K562 (cell line): ENCODE results near the gene TIAL1. TPM values are rescaled to one million over a fixed set of nuclear protein-coding genes. Genes with fewer than 3 reads are reported as not detected.

Experiments used
- DMBX1 ChIP-seq: fragments of 250-450 bp; sonication (Bioruptor Pico); IDR thresholded peaks from 2 replicates; pipeline ENCODE4 v1.8.0; 2022; ENCODE audit warnings: inconsistent platforms, mild to moderate bottlenecking, moderate library complexity, borderline replicate concordance
- EGR1 ChIP-seq: fragments of 450-650 bp; conservative IDR thresholded peaks from 2 replicates; pipeline ENCODE4 v1.6.1; 2017; ENCODE audit warnings: mild to moderate bottlenecking
- HDAC6 ChIP-seq: IDR thresholded peaks from 2 replicates; pipeline ENCODE4 v1.6.1; 2012; ENCODE audit warnings: low read depth, mild to moderate bottlenecking, control low read depth, inconsistent platforms, low read length, moderate library complexity
- NFE2L1 ChIP-seq: fragments of 450-650 bp; IDR thresholded peaks from 2 replicates; pipeline ENCODE4 v1.6.1; 2016; ENCODE audit warnings: missing genetic modification characterization, low read depth, mild to moderate bottlenecking, missing compliant biosample characterization, moderate library complexity, borderline replicate concordance
- NFIC ChIP-seq: fragments of 450-650 bp; IDR thresholded peaks from 2 replicates; pipeline ENCODE4 v1.6.1; 2017; ENCODE audit warnings: mild to moderate bottlenecking, inconsistent platforms
- NFIX ChIP-seq: fragments of 250-450 bp; sonication (Bioruptor Pico); IDR thresholded peaks from 2 replicates; pipeline ENCODE4 v1.4.0; 2020; ENCODE audit warnings: low read depth, mild to moderate bottlenecking, moderate library complexity
- SNIP1 ChIP-seq: fragments of 450-650 bp; IDR thresholded peaks from 2 replicates; pipeline ENCODE4 v1.7.1; 2017; ENCODE audit warnings: low read depth, mild to moderate bottlenecking
- SPI1 ChIP-seq: IDR thresholded peaks from 2 replicates; pipeline ENCODE4 v1.6.1; 2011; ENCODE audit warnings: low read depth, low read length, control low read depth, borderline replicate concordance
- TAF7 ChIP-seq: fragments of 450-650 bp; IDR thresholded peaks from 2 replicates; pipeline ENCODE4 v1.6.1; 2016; ENCODE audit warnings: missing genetic modification characterization, missing compliant biosample characterization
- polyA plus RNA-seq, 8 experiments: library from polyadenylated mRNA; depleted of rRNA in 4 of 8; stranded (reverse) in 5 of 8; unstranded in 3 of 8; fragments of >200 nt; fragmentation: Nextera tagmentation in 2 of 8; fragmentation: Illumina TruSeq in 1 of 8; extraction: Ambion mirVana in 2 of 8; extraction: Trizol in 1 of 8; gene quantifications; 2 replicates each; pipeline versions ENCODE4 v1.2.1 to v1.2.3, GENCODE V29; 2011 to 2014; ENCODE audit warnings: inconsistent platforms in 1 of 8, missing spikeins in 1 of 8
- total RNA-seq, 7 experiments: library from RNA; depleted of rRNA in 6 of 7; stranded (reverse); fragments of >200 nt in 6 of 7; fragmentation: Illumina TruSeq in 2 of 7; extraction: Trizol in 2 of 7; gene quantifications; 2 replicates each; pipeline versions ENCODE4 v1.2.1 to v1.2.3, GENCODE V29; 2011 to 2021; ENCODE audit warnings: low replicate concordance in 1 of 7
- TF ChIP-seq, protein P1 (sequence below): fragments of 450-650 bp; IDR thresholded peaks from 2 replicates; pipeline ENCODE4 v1.6.1; 2016
- TF ChIP-seq, protein P2 (sequence below): fragments of 250-450 bp; sonication (Bioruptor Pico); IDR thresholded peaks from 2 replicates; pipeline ENCODE4 v1.4.0; 2020; ENCODE audit warnings: mild to moderate bottlenecking
- TF ChIP-seq, protein P3 (sequence below): conservative IDR thresholded peaks from 2 replicates; pipeline ENCODE4 v1.6.1; 2011; ENCODE audit warnings: low read depth, mild to moderate bottlenecking, low read length; ENCODE audit not compliant: control insufficient read depth
- TF ChIP-seq, protein P4 (sequence below): fragments of 450-650 bp; IDR thresholded peaks from 2 replicates; pipeline ENCODE4 v1.6.1; 2016; ENCODE audit warnings: low read depth

TIAL1 gene
- total and polyA plus RNA-seq, 9 of the 15 experiments (the other 6 are each of a cell fraction or from before 2014, with no cell fraction given) = 22.5 to 126 (median 58.2) TPM

DNA sequence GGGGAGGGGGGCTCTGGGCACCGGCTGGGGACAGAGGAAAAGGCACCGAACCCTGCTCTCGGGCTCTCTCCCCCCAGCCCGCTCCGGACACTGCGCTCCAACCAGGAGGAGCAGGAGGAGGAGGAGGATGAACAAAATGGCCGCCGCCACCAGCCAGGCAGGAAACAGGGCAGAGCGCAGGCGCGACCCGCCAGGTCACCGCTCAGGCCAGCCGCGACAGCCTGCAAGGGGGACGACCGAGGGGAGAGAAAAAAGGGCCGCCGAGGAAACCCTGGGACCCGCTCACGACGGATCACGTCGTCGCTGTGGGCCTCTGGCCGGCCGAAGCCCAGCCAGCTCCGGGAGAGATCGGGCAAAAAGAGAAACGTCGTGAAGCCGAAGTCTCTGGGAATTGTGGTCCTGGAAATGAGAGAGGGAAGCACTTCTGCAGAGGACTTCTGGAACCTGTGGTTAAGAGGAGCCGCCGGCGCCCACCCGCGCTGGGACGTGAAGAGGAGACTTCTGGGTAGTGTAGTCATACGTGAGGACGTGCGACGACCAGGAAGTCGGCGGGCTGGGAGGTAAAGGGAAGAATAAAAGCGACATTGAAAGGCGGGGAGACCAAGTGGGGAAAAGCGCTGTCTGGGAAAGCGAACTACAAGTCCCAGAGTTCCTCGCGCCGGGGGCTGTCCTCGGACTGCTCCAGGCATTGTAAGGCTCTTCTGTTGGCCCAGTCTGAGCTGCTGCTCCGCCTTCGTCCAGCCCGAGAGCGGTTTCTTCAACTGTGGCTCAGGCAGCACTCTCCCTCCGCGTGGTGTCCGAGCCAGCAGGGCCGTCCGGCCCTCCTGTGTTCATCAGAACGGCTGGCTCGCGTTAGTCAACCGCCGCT, at the start of gene TIAL1 (continued):
- TF ChIP-seq, protein P1, sequence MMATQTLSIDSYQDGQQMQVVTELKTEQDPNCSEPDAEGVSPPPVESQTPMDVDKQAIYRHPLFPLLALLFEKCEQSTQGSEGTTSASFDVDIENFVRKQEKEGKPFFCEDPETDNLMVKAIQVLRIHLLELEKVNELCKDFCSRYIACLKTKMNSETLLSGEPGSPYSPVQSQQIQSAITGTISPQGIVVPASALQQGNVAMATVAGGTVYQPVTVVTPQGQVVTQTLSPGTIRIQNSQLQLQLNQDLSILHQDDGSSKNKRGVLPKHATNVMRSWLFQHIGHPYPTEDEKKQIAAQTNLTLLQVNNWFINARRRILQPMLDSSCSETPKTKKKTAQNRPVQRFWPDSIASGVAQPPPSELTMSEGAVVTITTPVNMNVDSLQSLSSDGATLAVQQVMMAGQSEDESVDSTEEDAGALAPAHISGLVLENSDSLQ = peak; percentile 21; the same call in 1 of the 2 replicates
- TF ChIP-seq, protein P2, sequence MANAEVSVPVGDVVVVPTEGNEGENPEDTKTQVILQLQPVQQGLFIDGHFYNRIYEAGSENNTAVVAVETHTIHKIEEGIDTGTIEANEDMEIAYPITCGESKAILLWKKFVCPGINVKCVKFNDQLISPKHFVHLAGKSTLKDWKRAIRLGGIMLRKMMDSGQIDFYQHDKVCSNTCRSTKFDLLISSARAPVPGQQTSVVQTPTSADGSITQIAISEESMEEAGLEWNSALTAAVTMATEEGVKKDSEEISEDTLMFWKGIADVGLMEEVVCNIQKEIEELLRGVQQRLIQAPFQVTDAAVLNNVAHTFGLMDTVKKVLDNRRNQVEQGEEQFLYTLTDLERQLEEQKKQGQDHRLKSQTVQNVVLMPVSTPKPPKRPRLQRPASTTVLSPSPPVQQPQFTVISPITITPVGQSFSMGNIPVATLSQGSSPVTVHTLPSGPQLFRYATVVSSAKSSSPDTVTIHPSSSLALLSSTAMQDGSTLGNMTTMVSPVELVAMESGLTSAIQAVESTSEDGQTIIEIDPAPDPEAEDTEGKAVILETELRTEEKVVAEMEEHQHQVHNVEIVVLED (CRISPR knock-in tag) = peak; percentile 82
- TF ChIP-seq NFIX (no peak), DMBX1 (peak; percentile 18; the same call in 1 of the 2 replicates), NFIC (peak; percentile 5; the same call in 1 of the 2 replicates), TAF7 (peak; percentile 64; the same call in 1 of the 2 replicates), SNIP1 (no peak), SPI1 (no peak), HDAC6 (no peak), NFE2L1 (tag) (no peak), EGR1 (peak; percentile 62)
- TF ChIP-seq, protein P3, sequence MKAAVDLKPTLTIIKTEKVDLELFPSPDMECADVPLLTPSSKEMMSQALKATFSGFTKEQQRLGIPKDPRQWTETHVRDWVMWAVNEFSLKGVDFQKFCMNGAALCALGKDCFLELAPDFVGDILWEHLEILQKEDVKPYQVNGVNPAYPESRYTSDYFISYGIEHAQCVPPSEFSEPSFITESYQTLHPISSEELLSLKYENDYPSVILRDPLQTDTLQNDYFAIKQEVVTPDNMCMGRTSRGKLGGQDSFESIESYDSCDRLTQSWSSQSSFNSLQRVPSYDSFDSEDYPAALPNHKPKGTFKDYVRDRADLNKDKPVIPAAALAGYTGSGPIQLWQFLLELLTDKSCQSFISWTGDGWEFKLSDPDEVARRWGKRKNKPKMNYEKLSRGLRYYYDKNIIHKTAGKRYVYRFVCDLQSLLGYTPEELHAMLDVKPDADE = no peak; the same call in 1 of the 2 replicates
- TF ChIP-seq, protein P4, sequence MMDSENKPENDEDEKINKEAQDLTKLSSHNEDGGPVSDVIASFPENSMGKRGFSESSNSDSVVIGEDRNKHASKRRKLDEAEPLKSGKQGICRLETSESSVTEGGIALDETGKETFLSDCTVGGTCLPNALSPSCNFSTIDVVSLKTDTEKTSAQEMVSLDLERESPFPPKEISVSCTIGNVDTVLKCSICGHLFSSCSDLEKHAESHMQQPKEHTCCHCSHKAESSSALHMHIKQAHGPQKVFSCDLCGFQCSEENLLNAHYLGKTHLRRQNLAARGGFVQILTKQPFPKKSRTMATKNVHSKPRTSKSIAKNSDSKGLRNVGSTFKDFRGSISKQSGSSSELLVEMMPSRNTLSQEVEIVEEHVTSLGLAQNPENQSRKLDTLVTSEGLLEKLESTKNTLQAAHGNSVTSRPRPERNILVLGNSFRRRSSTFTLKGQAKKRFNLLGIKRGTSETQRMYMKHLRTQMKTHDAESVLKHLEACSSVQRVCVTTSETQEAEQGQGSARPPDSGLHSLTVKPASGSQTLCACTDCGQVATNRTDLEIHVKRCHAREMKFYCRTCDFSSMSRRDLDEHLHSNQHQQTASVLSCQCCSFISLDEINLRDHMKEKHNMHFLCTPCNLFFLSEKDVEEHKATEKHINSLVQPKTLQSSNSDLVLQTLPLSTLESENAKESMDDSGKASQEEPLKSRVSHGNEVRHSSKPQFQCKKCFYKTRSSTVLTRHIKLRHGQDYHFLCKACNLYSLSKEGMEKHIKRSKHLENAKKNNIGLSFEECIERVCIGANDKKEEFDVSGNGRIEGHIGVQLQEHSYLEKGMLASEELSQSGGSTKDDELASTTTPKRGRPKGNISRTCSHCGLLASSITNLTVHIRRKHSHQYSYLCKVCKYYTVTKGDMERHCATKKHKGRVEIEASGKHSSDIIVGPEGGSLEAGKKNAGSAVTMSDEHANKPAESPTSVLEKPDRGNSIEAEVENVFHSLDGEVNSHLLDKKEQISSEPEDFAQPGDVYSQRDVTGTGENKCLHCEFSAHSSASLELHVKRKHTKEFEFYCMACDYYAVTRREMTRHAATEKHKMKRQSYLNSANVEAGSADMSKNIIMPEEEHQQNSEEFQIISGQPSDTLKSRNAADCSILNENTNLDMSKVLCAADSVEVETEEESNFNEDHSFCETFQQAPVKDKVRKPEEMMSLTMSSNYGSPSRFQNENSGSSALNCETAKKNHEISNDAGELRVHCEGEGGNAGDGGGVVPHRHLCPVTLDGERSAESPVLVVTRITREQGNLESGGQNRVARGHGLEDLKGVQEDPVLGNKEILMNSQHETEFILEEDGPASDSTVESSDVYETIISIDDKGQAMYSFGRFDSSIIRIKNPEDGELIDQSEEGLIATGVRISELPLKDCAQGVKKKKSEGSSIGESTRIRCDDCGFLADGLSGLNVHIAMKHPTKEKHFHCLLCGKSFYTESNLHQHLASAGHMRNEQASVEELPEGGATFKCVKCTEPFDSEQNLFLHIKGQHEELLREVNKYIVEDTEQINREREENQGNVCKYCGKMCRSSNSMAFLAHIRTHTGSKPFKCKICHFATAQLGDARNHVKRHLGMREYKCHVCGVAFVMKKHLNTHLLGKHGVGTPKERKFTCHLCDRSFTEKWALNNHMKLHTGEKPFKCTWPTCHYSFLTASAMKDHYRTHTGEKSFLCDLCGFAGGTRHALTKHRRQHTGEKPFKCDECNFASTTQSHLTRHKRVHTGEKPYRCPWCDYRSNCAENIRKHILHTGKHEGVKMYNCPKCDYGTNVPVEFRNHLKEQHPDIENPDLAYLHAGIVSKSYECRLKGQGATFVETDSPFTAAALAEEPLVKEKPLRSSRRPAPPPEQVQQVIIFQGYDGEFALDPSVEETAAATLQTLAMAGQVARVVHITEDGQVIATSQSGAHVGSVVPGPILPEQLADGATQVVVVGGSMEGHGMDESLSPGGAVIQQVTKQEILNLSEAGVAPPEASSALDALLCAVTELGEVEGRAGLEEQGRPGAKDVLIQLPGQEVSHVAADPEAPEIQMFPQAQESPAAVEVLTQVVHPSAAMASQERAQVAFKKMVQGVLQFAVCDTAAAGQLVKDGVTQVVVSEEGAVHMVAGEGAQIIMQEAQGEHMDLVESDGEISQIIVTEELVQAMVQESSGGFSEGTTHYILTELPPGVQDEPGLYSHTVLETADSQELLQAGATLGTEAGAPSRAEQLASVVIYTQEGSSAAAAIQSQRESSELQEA = peak; percentile 79
